Measurements from ENCODE around the gene TMEM178B. TPM values are rescaled to one million over a fixed set of nuclear protein-coding genes. Genes with fewer than 3 reads are reported as not detected.

The TMEM178B gene
- polyA plus RNA-seq, 1 donor from 2014 or later, result 40.7 TPM

- peaks cover 70% of the 10 kb centered on the region for H3K79me2 ChIP-seq (replicated peaks; ENCODE audit: insufficient read depth, low read length)
- no peak for TF ChIP-seq POLR2AphosphoS5 (IDR thresholded peaks at IDR 0.05)
- TF ChIP-seq CTCF (IDR thresholded peaks at IDR 0.05; ENCODE audit: poor library complexity, severe bottlenecking), result no peak
- no peak for TF ChIP-seq SMC3 (conservative IDR thresholded peaks at IDR 0.05; ENCODE audit: poor library complexity)
- TF ChIP-seq REST (IDR thresholded peaks at IDR 0.05; ENCODE audit: borderline replicate concordance), result no peak
- no peak for TF ChIP-seq TAF1 (IDR thresholded peaks at IDR 0.05; ENCODE audit: low read depth)
- no peak for TF ChIP-seq EP300 (conservative IDR thresholded peaks at IDR 0.05; ENCODE audit: poor library complexity, severe bottlenecking)
- no peak for TF ChIP-seq EZH2 (IDR thresholded peaks at IDR 0.05; ENCODE audit: borderline replicate concordance, insufficient read depth, low read length, poor library complexity, severe bottlenecking)
- no peak for TF ChIP-seq RAD21 (conservative IDR thresholded peaks at IDR 0.05)
- no peak for TF ChIP-seq MXI1 (conservative IDR thresholded peaks at IDR 0.05; ENCODE audit: poor library complexity, severe bottlenecking)
- no peaks in the 10 kb centered on the region for H3K9me2 ChIP-seq (ENCODE audit: insufficient read depth, low read length)
- H2AFZ ChIP-seq (ENCODE audit: low read depth, low read length), result no peak overlapping the region
- H3K4me3 ChIP-seq (ENCODE audit: low read length), result no peak overlapping the region
- H3K9me3 ChIP-seq (ENCODE audit: low read length), result no peaks in the 10 kb centered on the region
- no peaks in the 10 kb centered on the region for H3K36me3 ChIP-seq (ENCODE audit: insufficient read depth, low read length)
- H3K9ac ChIP-seq (ENCODE audit: low read length), result no peak overlapping the region
- no peak overlapping the region for H3K27ac ChIP-seq (ENCODE audit: low read length)
- no peaks in the 10 kb centered on the region for H3F3A ChIP-seq (ENCODE audit: insufficient read depth, low read length, poor library complexity, severe bottlenecking)
- H4K20me1 ChIP-seq (ENCODE audit: insufficient read depth), result no peaks in the 10 kb centered on the region
- H3K27me3 ChIP-seq (ENCODE audit: insufficient read depth, low read depth, low read length), result no peaks in the 10 kb centered on the region
- no peak overlapping the region for H3K4me2 ChIP-seq (ENCODE audit: low read length)
Measured at GRCh38 chr7:141147482-141147881, 73.6 kb downstream of the TMEM178B start.

GRCh38 chr7:141150465-141150864 lies 76.6 kb downstream of the TMEM178B start:
- no peaks in the 10 kb centered on the region for H3K9me3 ChIP-seq (ENCODE audit: low read length)
- no peak overlapping the region for H2AFZ ChIP-seq (ENCODE audit: low read depth, low read length)
- no peak overlapping the region for H3K9ac ChIP-seq (ENCODE audit: low read length)

More at GRCh38 chr7:141150465-141150864, 76.6 kb downstream of the TMEM178B start:
- Histone ChIP-seq H3K27ac (ENCODE audit: low read length) (no peak overlapping the region), H4K20me1 (ENCODE audit: insufficient read depth) (no peaks in the 10 kb centered on the region), H3K79me2 (replicated peaks; ENCODE audit: insufficient read depth, low read length) (peaks cover 63% of the 10 kb centered on the region), H3K27me3 (ENCODE audit: insufficient read depth, low read depth, low read length) (no peaks in the 10 kb centered on the region), H3K9me2 (ENCODE audit: insufficient read depth, low read length) (no peaks in the 10 kb centered on the region), H3K4me2 (ENCODE audit: low read length) (no peak overlapping the region), H3K36me3 (ENCODE audit: insufficient read depth, low read length) (no peaks in the 10 kb centered on the region), H3F3A (ENCODE audit: insufficient read depth, low read length, poor library complexity, severe bottlenecking) (no peaks in the 10 kb centered on the region), H3K4me3 (ENCODE audit: low read length) (no peak overlapping the region)
- TF ChIP-seq TAF1 (IDR thresholded peaks at IDR 0.05; ENCODE audit: low read depth) (no peak), REST (IDR thresholded peaks at IDR 0.05; ENCODE audit: borderline replicate concordance) (no peak), SMC3 (conservative IDR thresholded peaks at IDR 0.05; ENCODE audit: poor library complexity) (no peak), MXI1 (conservative IDR thresholded peaks at IDR 0.05; ENCODE audit: poor library complexity, severe bottlenecking) (no peak), CTCF (IDR thresholded peaks at IDR 0.05; ENCODE audit: poor library complexity, severe bottlenecking) (no peak), RAD21 (conservative IDR thresholded peaks at IDR 0.05) (no peak), POLR2AphosphoS5 (IDR thresholded peaks at IDR 0.05) (no peak), EP300 (conservative IDR thresholded peaks at IDR 0.05; ENCODE audit: poor library complexity, severe bottlenecking) (no peak), EZH2 (IDR thresholded peaks at IDR 0.05; ENCODE audit: borderline replicate concordance, insufficient read depth, low read length, poor library complexity, severe bottlenecking) (no peak)

Measured in neural cell (in vitro differentiated cells).